OCI-LY3 (cell line): ENCODE data around the gene EGLN2.

ENCODE experiments used
- EZH2phosphoT487 ChIP-seq: fragments of 200-600 bp; shearing (Covaris generic); IDR thresholded peaks from 2 replicates; pipeline ENCODE4 v1.6.1; 2018; ENCODE audit warnings: antibody characterized with exemption, mixed run types, low read depth
- TF ChIP-seq, protein P1 (sequence below): fragments of 200-600, 300-600 bp; sonication (generic); IDR thresholded peaks from 2 replicates; pipeline ENCODE4 v1.5.1; 2014; ENCODE audit warnings: antibody characterized with exemption, low read length, low read depth

DNA sequence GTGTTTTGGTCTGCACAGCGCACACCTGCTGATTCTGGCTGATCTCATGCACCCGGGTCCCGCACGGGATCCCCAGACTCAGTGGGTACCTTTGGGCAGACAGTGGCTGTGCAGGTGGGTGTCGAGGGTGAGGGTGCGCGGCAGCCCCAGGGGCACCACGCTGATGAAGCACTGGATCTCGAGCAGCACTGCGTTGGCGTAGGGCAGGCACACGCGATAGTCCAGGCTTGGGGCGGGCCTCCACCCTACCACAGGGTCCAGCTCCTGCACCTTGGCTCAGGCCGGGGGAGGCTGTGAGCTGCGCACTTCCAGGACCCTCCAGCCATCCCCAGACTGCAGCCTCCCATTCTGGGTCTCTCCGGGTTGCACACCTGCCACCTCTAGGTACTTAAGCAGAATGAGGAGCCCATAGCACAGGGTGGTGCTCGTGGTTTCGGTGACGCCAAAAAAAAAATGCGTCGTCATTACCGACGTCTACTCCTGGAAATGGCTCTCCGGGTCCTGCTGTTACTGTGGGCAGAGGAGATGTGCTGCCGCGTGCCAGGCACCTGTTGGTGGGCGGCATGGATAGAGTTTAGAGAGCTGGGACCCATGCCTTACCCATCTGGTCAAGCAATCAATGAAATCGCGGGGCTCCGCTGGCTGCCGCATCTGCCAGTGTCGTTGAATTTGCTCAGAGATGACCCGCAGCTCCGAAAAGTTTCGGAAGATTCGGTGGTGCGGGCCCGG, 10.5 kb downstream of the EGLN2 start:
- TF ChIP-seq, protein P1, sequence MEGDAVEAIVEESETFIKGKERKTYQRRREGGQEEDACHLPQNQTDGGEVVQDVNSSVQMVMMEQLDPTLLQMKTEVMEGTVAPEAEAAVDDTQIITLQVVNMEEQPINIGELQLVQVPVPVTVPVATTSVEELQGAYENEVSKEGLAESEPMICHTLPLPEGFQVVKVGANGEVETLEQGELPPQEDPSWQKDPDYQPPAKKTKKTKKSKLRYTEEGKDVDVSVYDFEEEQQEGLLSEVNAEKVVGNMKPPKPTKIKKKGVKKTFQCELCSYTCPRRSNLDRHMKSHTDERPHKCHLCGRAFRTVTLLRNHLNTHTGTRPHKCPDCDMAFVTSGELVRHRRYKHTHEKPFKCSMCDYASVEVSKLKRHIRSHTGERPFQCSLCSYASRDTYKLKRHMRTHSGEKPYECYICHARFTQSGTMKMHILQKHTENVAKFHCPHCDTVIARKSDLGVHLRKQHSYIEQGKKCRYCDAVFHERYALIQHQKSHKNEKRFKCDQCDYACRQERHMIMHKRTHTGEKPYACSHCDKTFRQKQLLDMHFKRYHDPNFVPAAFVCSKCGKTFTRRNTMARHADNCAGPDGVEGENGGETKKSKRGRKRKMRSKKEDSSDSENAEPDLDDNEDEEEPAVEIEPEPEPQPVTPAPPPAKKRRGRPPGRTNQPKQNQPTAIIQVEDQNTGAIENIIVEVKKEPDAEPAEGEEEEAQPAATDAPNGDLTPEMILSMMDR: no peak
- TF ChIP-seq EZH2phosphoT487: no peak
